Body of pancreas (tissue), 4 donors: ENCODE measurements around the gene TTLL1. TPM values are rescaled to one million over a fixed set of nuclear protein-coding genes. Genes with fewer than 3 reads are reported as not detected.

Experiments used
- ATAC-seq: fragments of 150-250 bp; one replicate; pipeline ENCODE4 v1.9.1; 2016
- DNase-seq, 4 donors: peaks; one replicate each; pipeline ENCODE4 v3.0.0-alpha.2; 2019
- H3K27ac ChIP-seq, 4 donors: fragments of 200-600 bp; sonication (generic); 1 replicate in 3 of 4; 2 replicates in 1 of 4; pipeline versions ENCODE4 v1.5.1 to v1.6.1; 2016 to 2019; ENCODE audit warnings: mild to moderate bottlenecking in 1 of 4, mixed read lengths in 1 of 4, moderate library complexity in 1 of 4
- H3K27me3 ChIP-seq, 2 donors: fragments of 200-600 bp; sonication (generic); one replicate each; pipeline ENCODE4 v1.6.0; 2016; ENCODE audit warnings: mild to moderate bottlenecking in 1 of 2
- H3K36me3 ChIP-seq, 2 donors: fragments of 200-600 bp; sonication (generic); replicated peaks in 1 of 2; 2 replicates each; pipeline ENCODE4 v1.5.1; 2016; ENCODE audit warnings: low read depth in 2 of 2; ENCODE audit not compliant: insufficient read depth in 1 of 2
- H3K4me1 ChIP-seq: fragments of 200-600 bp; sonication (generic); one replicate; pipeline ENCODE4 v1.6.0; 2016
- H3K4me3 ChIP-seq, 2 donors: fragments of 200-600 bp; sonication (generic); 1 replicate in 1 of 2; 2 replicates in 1 of 2; pipeline ENCODE4 v1.5.1; 2016 to 2019
- H3K9me3 ChIP-seq, 3 donors: fragments of 200-600 bp; sonication (generic); 1 replicate in 2 of 3; 2 replicates in 1 of 3; pipeline ENCODE4 v1.5.1; 2016
- CTCF ChIP-seq, 7 experiments: fragments of 450-650 bp in 4 of 7; fragments of 200-600 bp in 3 of 7; sonication (generic) in 3 of 7; IDR thresholded peaks; one replicate each; pipeline ENCODE4 v1.5.1; 2016 to 2019; ENCODE audit warnings: antibody characterized with exemption in 7 of 7
- POLR2A ChIP-seq, 3 donors: fragments of 450-650 bp; IDR thresholded peaks; one replicate each; pipeline ENCODE4 v1.6.1; 2016; ENCODE audit warnings: antibody characterized with exemption in 3 of 3, mild to moderate bottlenecking in 2 of 3
- WGBS, 2 donors: methylation state at CpG; one replicate each; pipeline ENCODE4 v1.1.5; 2017; 5-methylcytosine and 5-hydroxymethylcytosine counted together
- intact Hi-C: fragments of 100-400 bp; cut with DNase I; formaldehyde crosslinking; loops from one replicate; pipeline ENCODE4 v1.15.1; 2023
- total RNA-seq, 2 donors: library from RNA; depleted of rRNA; stranded (reverse); fragments of >200 nt; gene quantifications; one replicate each; pipeline ENCODE4 v1.1.0, GENCODE V29; 2016

Gene TTLL1
- total RNA-seq, 2 donors from 2014 or later: 2.0 to 7.0 TPM

DNA sequence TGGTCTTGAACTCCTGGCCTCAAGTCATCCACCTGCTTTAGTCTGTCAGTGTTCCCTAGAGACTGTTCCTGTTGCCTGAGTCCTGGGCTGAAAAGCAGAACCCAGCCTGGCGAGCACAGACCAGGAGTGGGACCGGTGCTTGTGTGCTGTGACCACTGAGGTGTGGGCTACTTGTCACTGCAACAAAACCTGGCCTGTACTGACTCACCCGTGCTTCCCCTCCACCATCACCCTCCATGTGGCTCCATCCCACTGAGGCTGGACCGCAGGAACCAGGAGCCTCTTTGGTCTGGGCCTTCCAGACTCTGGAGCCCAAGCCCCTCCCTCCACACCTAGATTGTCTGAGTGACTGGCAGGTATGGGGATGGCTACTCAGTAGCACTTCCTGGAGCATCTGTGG lies 45.4 kb upstream of the TTLL1 start:
- no peak for DNase-seq
- Histone ChIP-seq H3K27ac (no peak overlapping the region), H3K4me1 (peaks cover 5% of the 10 kb centered on the region), H3K36me3 (peaks cover 3 to 18% of the 10 kb centered on the region in 2 donors), H3K9me3 (no peaks in the 10 kb centered on the region), H3K27me3 (no peaks in the 10 kb centered on the region), H3K4me3 (no peak overlapping the region)
- no peak for TF ChIP-seq POLR2A (IDR thresholded peaks at IDR 0.05)
- TF ChIP-seq CTCF (IDR thresholded peaks at IDR 0.05): no peak
- intact Hi-C loops: no loop called here
- 93% methylated on average over 4 of the region's 4 CpGs; no CpG with 5 or more reads in 1 of the 2 donors for WGBS, 2 donors
- ATAC-seq: no peak

DNA sequence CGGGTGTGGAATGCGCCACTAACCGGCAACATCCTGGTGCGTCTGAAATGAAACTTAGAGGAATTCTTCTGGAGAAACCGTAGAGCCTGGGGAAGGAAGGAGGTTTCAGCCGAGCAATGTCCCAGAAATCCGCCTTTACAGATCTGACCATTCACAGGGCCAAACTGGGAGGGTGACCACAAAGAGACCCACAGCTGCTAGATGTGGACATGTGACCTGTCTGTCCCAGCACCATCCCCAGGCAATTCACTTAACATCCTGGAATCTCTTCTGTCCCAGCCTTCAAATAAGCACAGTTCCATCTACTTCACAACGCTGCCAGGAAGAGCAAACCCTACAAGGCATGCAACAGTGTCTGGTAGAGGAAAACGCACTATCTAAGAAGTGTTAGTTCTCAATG lies 44.2 kb upstream of the TTLL1 start:
- intact Hi-C loops: no loop called here
- peaks cover 16% of the 10 kb centered on the region for H3K4me1 ChIP-seq
- no peak for DNase-seq
- no peaks in the 10 kb centered on the region for H3K9me3 ChIP-seq
- H3K27me3 ChIP-seq: no peaks in the 10 kb centered on the region
- no peak overlapping the region for H3K4me3 ChIP-seq
- no peak overlapping the region for H3K27ac ChIP-seq
- H3K36me3 ChIP-seq: peaks cover 3 to 18% of the 10 kb centered on the region in 2 donors
- 75 to 81% methylated on average over 4 to 9 of the region's 9 CpGs for WGBS, 2 donors
- TF ChIP-seq CTCF (IDR thresholded peaks at IDR 0.05) (no peak), POLR2A (IDR thresholded peaks at IDR 0.05) (no peak)
- no peak for ATAC-seq

GRCh38 chr22:43131773-43132501 lies 42.7 kb upstream of the TTLL1 start:
- intact Hi-C loops: no loop called here
- Histone ChIP-seq H3K27me3 (no peaks in the 10 kb centered on the region), H3K27ac (no peak overlapping the region), H3K36me3 (peaks cover 3 to 16% of the 10 kb centered on the region in 2 donors), H3K4me3 (no peak overlapping the region), H3K9me3 (no peaks in the 10 kb centered on the region), H3K4me1 (peaks cover 18% of the 10 kb centered on the region)
- ATAC-seq: no peak
- WGBS, 2 donors: 88% methylated on average over 16 to 17 of the region's 17 CpGs
- TF ChIP-seq POLR2A (IDR thresholded peaks at IDR 0.05): no peak
- TF ChIP-seq CTCF (IDR thresholded peaks at IDR 0.05): no peak
- no peak for DNase-seq

GRCh38 chr22:43129426-43130425 lies 40.5 kb upstream of the TTLL1 start:
- TF ChIP-seq CTCF (IDR thresholded peaks at IDR 0.05): no peak
- TF ChIP-seq POLR2A (IDR thresholded peaks at IDR 0.05): no peak
- Histone ChIP-seq H3K9me3 (no peaks in the 10 kb centered on the region), H3K36me3 (peaks cover 3 to 9% of the 10 kb centered on the region in 2 donors), H3K27me3 (no peaks in the 10 kb centered on the region), H3K27ac (no peak overlapping the region), H3K4me1 (peaks cover 22% of the 10 kb centered on the region), H3K4me3 (no peak overlapping the region)
- no peak for DNase-seq
- no peak for ATAC-seq
- WGBS, 2 donors: 48 to 51% methylated on average over 9 to 16 of the region's 16 CpGs
- intact Hi-C loops: no loop called here
